Neuron (in vitro differentiated cells): Measurements from ENCODE around the gene SDK2.

Experiments used
- H2AFZ ChIP-seq: one replicate; pipeline ENCODE4 v1.6.1; 2013; ENCODE audit warnings: low read depth, mild to moderate bottlenecking, inconsistent platforms, low read length, moderate library complexity
- H3K27me3 ChIP-seq: one replicate; pipeline ENCODE4 v1.6.1; 2013; ENCODE audit warnings: low read length; ENCODE audit not compliant: insufficient read depth
- H3K36me3 ChIP-seq: one replicate; pipeline ENCODE4 v1.6.1; 2013; ENCODE audit warnings: low read length; ENCODE audit not compliant: insufficient read depth
- H3K4me1 ChIP-seq: one replicate; pipeline ENCODE4 v1.6.1; 2013; ENCODE audit warnings: low read length; ENCODE audit not compliant: insufficient read depth
- H3K4me3 ChIP-seq: 2 replicates; pipeline ENCODE4 v1.5.1; 2013; ENCODE audit warnings: mild to moderate bottlenecking, low read length, moderate library complexity
- H3K9me3 ChIP-seq: one replicate; pipeline ENCODE4 v1.6.1; 2013; ENCODE audit warnings: low read length

The SDK2 gene

DNA sequence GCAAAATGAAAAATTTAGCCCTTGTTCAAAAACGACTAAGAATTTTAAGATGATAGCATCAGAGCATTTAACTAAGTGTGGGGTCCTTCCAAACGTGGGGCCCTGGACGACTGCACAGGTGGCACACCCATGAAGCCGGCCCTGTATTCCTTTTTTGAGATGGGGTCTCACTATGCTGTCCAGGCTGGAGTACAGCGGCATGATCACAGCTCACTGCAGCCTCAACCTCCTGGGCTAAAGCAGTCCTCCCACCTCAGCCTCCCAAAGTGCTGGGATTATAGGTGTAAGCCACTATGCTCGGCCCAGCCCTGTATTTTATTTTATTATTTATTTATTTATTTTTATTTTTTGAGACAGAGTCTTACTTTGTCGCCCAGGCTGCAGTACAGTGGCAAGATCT lies 241.8 kb downstream of the SDK2 start:
- Histone ChIP-seq H3K36me3 (peaks cover 50% of the 10 kb centered on the region), H3K4me3 (no peak overlapping the region), H3K4me1 (peaks cover 6% of the 10 kb centered on the region), H3K9me3 (no peaks in the 10 kb centered on the region), H3K27me3 (no peaks in the 10 kb centered on the region), H2AFZ (no peak overlapping the region)

DNA sequence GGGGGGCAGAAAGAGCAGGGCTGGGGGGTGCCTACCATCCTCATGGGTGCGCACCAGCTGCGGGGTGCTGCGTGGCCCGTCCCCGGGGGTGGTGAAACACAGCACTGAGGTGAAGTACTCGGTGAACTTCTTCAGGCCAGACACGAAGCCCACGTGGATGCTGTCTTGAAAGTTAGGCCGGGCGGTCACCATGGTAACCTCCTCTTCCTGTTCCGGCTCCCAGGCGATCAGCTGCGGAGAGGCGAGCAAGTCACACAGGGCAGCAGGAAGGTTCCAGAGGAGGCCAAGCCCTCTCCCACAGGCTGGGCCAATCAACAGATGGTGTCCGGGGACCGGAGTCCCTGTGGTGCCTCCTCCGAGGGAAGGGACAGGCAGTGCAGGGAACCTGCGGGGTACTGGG lies 242.3 kb downstream of the SDK2 start:
- H3K4me3 ChIP-seq, result no peak overlapping the region
- H3K4me1 ChIP-seq, result peaks cover 11% of the 10 kb centered on the region
- H3K27me3 ChIP-seq, result no peaks in the 10 kb centered on the region
- no peak overlapping the region for H2AFZ ChIP-seq
- peaks cover 51% of the 10 kb centered on the region for H3K36me3 ChIP-seq
- no peaks in the 10 kb centered on the region for H3K9me3 ChIP-seq

DNA sequence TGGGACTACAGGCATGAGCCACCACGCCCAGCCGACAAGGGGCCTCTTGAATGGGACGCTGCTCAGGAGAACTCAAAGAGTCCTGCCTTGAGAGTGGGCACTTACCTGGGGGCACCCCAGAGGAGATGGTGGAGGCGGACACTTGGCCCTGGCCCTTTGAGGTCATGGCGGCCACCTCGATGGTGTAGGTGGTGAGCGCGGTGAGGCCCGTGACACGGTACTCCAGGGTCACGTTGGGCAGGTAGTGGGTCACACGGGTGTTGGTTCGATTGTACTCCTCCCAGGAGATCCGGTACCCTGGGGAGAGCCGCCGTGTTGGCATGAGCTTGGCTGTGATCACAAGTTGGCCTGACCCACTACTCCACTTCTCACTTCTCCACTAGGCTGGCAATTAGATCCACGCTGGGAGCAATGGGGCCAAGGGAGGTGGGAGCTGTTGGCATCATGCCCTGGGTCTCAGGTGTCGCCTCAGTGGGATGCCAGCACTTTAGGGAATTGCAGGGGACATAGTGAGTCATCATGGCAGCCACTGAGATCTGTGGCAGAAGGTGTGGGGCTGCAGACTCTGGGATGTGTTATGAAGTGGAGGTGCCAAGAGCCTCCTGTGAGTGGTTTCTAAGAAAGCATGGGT lies 243.2 kb downstream of the SDK2 start:
- Histone ChIP-seq H3K27me3 (no peaks in the 10 kb centered on the region), H2AFZ (no peak overlapping the region), H3K4me3 (no peak overlapping the region), H3K36me3 (peaks cover 51% of the 10 kb centered on the region), H3K4me1 (peaks cover 14% of the 10 kb centered on the region), H3K9me3 (no peaks in the 10 kb centered on the region)

DNA sequence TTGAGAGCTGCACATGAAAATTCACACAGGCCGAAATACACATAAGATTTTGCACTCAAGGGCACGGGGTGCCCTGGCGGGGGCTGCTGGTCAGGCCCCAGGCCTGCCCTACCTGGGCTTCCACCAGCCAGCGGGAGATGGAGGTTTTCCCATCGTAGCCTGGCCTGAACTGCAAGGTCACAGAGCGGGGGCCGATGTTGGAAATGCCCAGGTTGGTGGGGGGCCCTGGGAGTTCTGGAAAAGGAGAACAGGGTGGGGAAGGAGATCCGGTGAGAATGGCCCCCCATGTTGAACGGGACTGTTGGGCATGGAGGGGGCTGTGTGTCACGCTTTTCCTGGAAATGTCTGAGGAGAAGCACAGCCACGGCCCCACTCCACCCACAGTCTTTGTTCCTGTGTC lies 245.2 kb downstream of the SDK2 start:
- peaks cover 54% of the 10 kb centered on the region for H3K36me3 ChIP-seq
- no peak overlapping the region for H2AFZ ChIP-seq
- no peaks in the 10 kb centered on the region for H3K9me3 ChIP-seq
- H3K4me3 ChIP-seq, result no peak overlapping the region
- H3K27me3 ChIP-seq, result no peaks in the 10 kb centered on the region
- H3K4me1 ChIP-seq, result peaks cover 17% of the 10 kb centered on the region

DNA sequence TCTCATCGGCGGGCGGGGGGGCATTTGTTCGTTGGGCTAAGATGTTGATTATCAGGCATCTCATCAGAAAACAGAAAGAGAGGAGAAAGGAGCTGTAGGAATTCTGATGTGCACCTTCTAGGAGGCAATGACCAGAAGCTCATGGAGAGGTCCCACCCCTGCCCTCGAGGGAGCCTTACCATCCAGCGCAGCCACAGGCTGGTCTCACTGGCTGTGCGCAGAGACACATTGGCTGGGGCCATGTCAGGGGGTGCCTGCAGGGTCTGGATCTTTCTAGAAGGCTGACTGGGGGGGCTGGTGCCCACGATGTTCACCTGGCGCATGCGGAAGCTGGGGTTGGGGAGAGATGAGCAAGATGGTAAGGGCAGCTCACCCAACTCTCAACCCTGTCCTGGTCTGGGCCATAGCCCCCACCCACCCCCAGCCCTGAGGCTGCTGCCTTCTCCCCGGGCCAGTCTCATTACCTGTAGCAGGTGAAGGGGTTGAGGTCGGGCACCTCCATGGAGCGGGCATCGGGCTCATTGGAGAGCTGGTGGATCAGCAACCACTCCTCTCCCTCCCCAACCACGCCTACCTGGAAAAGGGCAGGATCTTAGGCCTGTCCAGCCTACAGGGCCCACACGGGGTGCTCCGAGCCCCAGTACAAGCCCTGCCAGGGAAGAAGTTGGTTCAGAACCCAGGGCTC lies 246.2 kb downstream of the SDK2 start:
- H3K9me3 ChIP-seq, result no peaks in the 10 kb centered on the region
- H3K36me3 ChIP-seq, result peaks cover 50% of the 10 kb centered on the region

DNA sequence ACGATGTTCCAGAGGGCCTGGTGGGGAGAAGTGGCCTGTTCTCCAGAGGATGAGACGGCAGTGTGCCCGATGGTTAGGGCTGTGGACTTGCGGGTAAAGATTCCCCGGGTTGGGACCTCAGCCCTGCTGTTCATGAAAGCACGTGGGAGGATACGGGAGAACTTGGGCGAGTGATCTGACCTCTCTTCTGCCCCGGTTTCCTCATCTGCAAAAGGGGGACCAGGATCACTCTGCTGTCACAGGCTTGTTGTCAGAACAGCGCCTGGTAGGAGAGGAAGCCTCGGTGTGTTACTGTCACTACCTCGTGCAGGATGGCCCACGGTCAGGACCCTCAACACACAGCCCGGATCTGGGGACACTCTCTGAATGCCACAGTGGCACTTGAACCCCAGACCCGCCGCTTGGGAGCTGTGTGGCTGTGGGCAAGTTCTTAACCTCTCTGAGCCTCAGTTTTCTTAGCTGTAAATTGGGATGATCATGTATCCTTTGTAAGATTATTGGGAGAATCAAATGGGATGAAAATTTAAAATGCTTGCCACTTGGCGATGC lies 246.9 kb downstream of the SDK2 start:
- no peaks in the 10 kb centered on the region for H3K9me3 ChIP-seq
- no peaks in the 10 kb centered on the region for H3K27me3 ChIP-seq
- peaks cover 49% of the 10 kb centered on the region for H3K36me3 ChIP-seq
- no peak overlapping the region for H3K4me3 ChIP-seq
- no peak overlapping the region for H2AFZ ChIP-seq
- peaks cover 26% of the 10 kb centered on the region for H3K4me1 ChIP-seq

More for the DNA sequence above, 246.2 kb downstream of the SDK2 start:
- Histone ChIP-seq H2AFZ (no peak overlapping the region), H3K4me3 (no peak overlapping the region), H3K27me3 (no peaks in the 10 kb centered on the region), H3K4me1 (peaks cover 26% of the 10 kb centered on the region)

DNA sequence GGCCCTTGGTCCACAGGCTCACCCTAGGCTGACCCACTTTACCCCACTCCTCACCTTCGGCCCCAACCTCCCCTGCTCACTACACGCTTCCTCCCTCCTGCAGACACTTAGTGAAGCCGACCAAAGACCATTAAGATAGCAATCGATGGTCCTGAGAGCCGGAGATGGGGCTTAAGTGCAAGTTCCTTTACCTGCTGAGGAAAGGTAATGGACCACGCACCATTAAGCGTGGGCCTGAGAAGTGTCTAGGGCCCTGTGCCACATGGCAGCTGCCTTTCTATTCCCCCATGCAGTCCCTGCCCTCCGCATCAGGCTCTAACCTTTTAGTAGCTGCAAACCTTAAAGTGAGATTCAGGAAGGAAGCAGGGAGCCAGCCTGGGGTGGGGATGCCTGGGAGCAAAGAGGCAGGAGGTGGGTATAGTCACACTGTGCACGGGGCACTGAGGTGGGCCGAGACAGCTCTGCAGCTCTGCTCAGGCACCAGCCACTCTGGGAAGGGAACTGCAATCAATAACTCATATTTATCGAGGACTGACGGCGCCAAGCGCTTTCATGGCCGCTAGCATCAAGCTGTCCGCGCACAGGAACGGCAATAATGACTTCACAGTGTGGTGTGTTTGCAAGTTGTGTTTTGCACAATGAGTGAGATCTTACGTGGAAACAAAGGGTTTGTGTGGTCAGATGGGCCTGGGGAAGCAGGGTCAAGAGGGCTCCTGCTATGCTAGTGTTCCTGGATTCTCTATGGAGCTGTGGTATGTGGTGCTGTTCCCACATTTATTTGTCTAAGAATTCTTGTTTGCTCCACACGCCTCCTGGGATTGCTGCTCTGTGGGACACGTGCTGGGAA lies 247.6 kb downstream of the SDK2 start:
- no peaks in the 10 kb centered on the region for H3K9me3 ChIP-seq
- peaks cover 48% of the 10 kb centered on the region for H3K36me3 ChIP-seq
- H3K4me1 ChIP-seq, result peaks cover 22% of the 10 kb centered on the region
- no peak overlapping the region for H2AFZ ChIP-seq
- H3K27me3 ChIP-seq, result no peaks in the 10 kb centered on the region
- H3K4me3 ChIP-seq, result no peak overlapping the region

DNA sequence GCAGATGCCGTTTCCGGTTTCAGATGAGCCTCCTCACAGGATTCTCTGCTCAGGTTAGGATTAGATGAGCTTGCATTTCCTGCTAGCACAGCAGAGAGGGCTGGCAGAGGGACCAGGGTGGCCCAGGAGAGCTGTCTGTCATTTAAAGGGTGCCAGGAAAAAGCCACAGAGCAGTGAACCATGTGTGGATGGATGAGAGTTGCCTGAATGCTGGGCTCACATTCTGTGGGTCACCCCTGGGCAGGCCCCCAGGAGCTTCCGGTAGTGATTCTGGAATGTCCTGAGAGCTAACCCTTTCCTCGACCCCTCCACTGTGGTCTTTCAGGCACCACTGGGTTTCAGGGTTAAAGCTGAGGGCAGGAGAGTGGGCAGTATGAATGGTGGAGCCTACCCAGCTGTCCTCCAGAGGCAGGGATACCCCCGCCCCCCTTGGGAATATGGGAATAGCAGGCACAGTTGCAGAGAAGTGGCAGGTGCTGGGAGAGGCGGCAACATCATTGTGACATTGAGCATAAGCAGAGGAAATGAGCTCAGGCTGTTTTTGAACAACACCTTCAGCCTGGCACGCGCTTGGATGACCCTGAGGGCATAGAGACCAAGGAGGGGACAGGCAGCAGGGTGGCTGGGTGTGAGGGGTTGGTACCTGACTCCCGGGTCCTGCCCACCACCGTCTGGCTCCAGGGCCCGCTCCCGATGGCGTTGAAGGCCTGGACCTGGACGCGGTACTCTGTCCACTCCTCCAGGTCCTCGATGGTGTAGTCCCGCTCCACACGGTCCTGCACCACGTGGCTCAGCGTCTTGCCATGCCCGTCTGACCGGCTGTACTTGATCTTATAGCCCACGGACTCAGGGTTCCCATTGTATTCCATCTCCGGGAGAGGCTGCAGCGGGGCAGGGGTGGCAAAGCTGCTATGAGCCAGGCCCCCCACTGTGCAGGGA lies 249.5 kb downstream of the SDK2 start:
- Histone ChIP-seq H3K4me1 (peaks cover 22% of the 10 kb centered on the region), H3K36me3 (peaks cover 47% of the 10 kb centered on the region), H2AFZ (no peak overlapping the region), H3K9me3 (no peaks in the 10 kb centered on the region), H3K27me3 (no peaks in the 10 kb centered on the region), H3K4me3 (no peak overlapping the region)

DNA sequence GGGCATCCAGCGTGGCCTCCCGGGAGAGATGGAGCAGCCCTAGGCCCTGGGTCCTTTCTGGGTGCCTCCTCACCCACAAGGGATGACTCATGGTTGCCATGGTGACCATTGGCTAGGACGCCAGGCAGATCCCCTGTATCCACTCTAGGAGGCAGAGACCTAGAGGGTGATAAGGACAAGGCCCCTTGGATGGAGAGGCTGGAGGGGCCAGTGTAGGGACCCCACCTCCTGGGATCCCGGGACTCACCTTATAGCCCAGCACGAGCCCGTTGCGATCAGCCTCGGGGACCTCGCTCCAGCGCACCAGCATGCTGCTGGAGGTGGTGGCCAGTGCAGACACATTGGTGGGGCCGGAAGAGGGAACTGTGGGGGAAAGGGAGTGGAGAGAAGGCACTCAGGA lies 250.3 kb downstream of the SDK2 start:
- H3K4me1 ChIP-seq, result peaks cover 22% of the 10 kb centered on the region
- H2AFZ ChIP-seq, result no peak overlapping the region
- no peaks in the 10 kb centered on the region for H3K27me3 ChIP-seq
- no peak overlapping the region for H3K4me3 ChIP-seq
- no peaks in the 10 kb centered on the region for H3K9me3 ChIP-seq
- peaks cover 40% of the 10 kb centered on the region for H3K36me3 ChIP-seq

DNA sequence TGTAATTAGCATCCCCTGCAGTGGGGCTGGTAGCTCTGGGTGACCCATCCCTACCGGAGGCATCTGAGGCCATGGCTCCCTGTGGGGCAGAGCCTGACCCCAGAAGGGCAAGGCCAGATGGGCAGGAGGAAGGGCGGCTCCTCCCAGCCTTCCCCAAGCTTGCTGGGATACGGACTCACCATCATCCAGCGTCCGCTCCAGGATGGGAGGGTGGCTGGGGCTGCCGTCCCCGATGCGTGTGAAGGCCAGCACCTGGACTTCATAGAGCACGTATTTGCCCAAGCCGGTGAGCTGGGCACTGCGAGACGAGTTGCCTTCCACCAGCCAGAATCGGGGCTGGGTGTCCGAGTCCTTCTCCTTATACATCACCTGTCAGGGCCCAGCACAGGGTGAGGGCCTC lies 250.9 kb downstream of the SDK2 start:
- H3K4me3 ChIP-seq, result no peak overlapping the region
- H3K36me3 ChIP-seq, result peaks cover 36% of the 10 kb centered on the region
- H3K27me3 ChIP-seq, result no peaks in the 10 kb centered on the region
- peaks cover 22% of the 10 kb centered on the region for H3K4me1 ChIP-seq
- H2AFZ ChIP-seq, result no peak overlapping the region
- H3K9me3 ChIP-seq, result no peaks in the 10 kb centered on the region

DNA sequence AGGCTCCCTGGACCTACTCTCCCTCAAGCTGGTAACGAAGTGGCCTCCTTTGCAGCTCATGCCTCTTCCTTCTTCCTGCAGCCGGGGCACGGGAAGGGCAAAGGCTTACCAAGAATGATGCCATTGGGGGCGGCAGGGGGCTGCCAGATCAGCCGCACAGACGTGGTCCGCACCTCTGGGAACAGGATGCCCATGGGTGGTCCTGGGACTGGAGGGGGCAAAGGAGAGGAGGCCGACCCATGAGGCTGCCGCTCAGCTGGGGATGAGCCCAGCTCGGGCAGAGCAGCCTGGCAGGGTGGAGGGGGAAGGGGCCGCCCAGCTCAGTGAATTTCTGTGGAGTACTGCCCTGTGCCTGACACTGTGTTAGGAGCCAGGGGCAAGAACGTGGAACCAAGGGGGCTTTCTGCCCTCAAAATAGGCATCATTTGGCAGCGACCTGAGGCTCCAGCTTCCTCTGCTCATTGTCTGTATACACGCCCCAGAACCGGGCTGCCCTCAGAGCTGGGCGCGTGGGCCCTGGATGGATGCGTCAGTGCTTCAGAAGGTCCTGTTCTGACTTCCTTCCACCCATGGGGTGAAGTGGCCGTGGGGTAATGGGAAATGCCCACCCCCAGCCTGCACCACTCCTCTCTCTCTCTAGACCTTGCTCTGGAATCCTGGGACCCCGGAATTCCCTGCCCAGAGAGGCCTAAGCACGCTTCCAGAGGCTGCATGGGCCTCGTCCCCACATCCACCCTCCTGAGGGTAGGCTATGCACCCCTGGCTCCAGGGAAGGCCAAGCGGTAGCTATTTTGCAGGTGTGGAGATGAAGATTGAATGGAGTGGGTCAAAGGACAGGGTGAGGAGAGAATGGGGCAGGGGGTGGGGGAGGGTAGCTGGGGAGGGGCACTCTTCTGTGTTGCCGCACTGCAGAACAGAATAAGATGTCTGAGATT lies 252.6 kb downstream of the SDK2 start:
- Histone ChIP-seq H3K27me3 (no peaks in the 10 kb centered on the region), H3K36me3 (peaks cover 32% of the 10 kb centered on the region), H3K4me3 (no peak overlapping the region), H3K9me3 (no peaks in the 10 kb centered on the region), H2AFZ (no peak overlapping the region), H3K4me1 (peaks cover 13% of the 10 kb centered on the region)
